GM23248 (cell line): Measurements from ENCODE around the gene PF4V1. TPM values are rescaled to one million over a fixed set of nuclear protein-coding genes. Genes with fewer than 3 reads are reported as not detected.

Experiments
- DNase-seq: peaks from one replicate; pipeline ENCODE4 v3.0.0-alpha.2; 2015
- H2AFZ ChIP-seq: fragments of 200-600 bp; sonication (generic); 2 replicates; pipeline ENCODE4 v1.6.1; 2016; ENCODE audit warnings: antibody characterized with exemption
- H3F3A ChIP-seq: fragments of 200-600 bp; sonication (generic); 2 replicates; pipeline ENCODE4 v1.6.1; 2016; ENCODE audit warnings: mild to moderate bottlenecking, antibody characterized with exemption, mixed run types; ENCODE audit not compliant: insufficient read depth
- H3K27ac ChIP-seq: fragments of 200-600 bp; sonication (generic); 2 replicates; pipeline ENCODE4 v1.5.1; 2016; ENCODE audit warnings: mild to moderate bottlenecking
- H3K27me3 ChIP-seq: fragments of 200-600 bp; sonication (generic); replicated peaks from 2 replicates; pipeline ENCODE4 v1.6.1; 2016; ENCODE audit warnings: mild to moderate bottlenecking; ENCODE audit not compliant: insufficient read depth
- H3K36me3 ChIP-seq: fragments of 200-600 bp; sonication (generic); 2 replicates; pipeline ENCODE4 v1.6.1; 2016; ENCODE audit warnings: low read depth, mild to moderate bottlenecking
- H3K4me1 ChIP-seq: fragments of 200-600 bp; sonication (generic); 2 replicates; pipeline ENCODE4 v1.6.1; 2016; ENCODE audit warnings: mild to moderate bottlenecking; ENCODE audit not compliant: insufficient read depth
- H3K4me2 ChIP-seq: fragments of 200-600 bp; sonication (generic); one replicate; pipeline ENCODE4 v1.6.1; 2016; ENCODE audit warnings: mild to moderate bottlenecking; ENCODE audit not compliant: unreplicated experiment
- H3K4me3 ChIP-seq: fragments of 200-600 bp; sonication (generic); 2 replicates; pipeline ENCODE4 v1.5.1; 2016; ENCODE audit warnings: mild to moderate bottlenecking
- H3K79me2 ChIP-seq: fragments of 200-600 bp; sonication (generic); 2 replicates; pipeline ENCODE4 v1.6.1; 2016; ENCODE audit warnings: mild to moderate bottlenecking; ENCODE audit not compliant: insufficient read depth
- H3K9ac ChIP-seq: fragments of 200-600 bp; sonication (generic); 2 replicates; pipeline ENCODE4 v1.6.1; 2016; ENCODE audit warnings: mild to moderate bottlenecking
- H3K9me2 ChIP-seq: fragments of 200-600 bp; sonication (generic); 2 replicates; pipeline ENCODE4 v1.6.1; 2016; ENCODE audit warnings: mixed run types, mild to moderate bottlenecking, moderate library complexity; ENCODE audit not compliant: insufficient read depth
- H3K9me3 ChIP-seq: fragments of 200-600 bp; sonication (generic); one replicate; pipeline ENCODE4 v1.6.1; 2017; ENCODE audit warnings: low read depth
- H4K20me1 ChIP-seq: fragments of 200-600 bp; sonication (generic); 2 replicates; pipeline ENCODE4 v1.6.0; 2016; ENCODE audit not compliant: insufficient read depth
- EZH2 ChIP-seq: fragments of 200-600 bp; sonication (generic); IDR thresholded peaks from 2 replicates; pipeline ENCODE4 v1.6.1; 2018; ENCODE audit warnings: antibody characterized with exemption, mild to moderate bottlenecking; ENCODE audit not compliant: insufficient read depth, poor library complexity, severe bottlenecking
- EZH2phosphoT487 ChIP-seq: fragments of 200-600 bp; sonication (generic); IDR thresholded peaks from 2 replicates; pipeline ENCODE4 v1.6.1; 2018; ENCODE audit warnings: antibody characterized with exemption, moderate library complexity, mild to moderate bottlenecking, low read depth; ENCODE audit not compliant: insufficient read depth
- WGBS, 2 experiments: methylation state at CpG; one replicate each; pipeline ENCODE4 v1.1.6; 2015 to 2017; ENCODE audit warnings: low lambda C conversion rate in 2 of 2, low coverage in 1 of 2; ENCODE audit errors: missing lambda C conversion rate in 2 of 2; 5-methylcytosine and 5-hydroxymethylcytosine counted together
- in situ Hi-C: fragments of 300-500 bp; cut with MboI; formaldehyde crosslinking; loops from 2 replicates; pipeline ENCODE4 v1.15.0; 2020
- polyA plus RNA-seq: library from polyadenylated mRNA; unstranded; fragments of >200 nt; fragmentation: Nextera tagmentation; extraction: Ambion mirVana; gene quantifications from 2 replicates; pipeline ENCODE4 v1.2.1, GENCODE V29; 2016
- total RNA-seq: library from RNA; depleted of rRNA; stranded (reverse); fragments of >200 nt; shearing (Covaris generic); gene quantifications from 2 replicates; pipeline ENCODE4 v1.2.3, GENCODE V29; 2014

PF4V1 gene
- total and polyA plus RNA-seq, 2 experiments from 2014 or later, result 8.1 to 13.8 TPM

DNA sequence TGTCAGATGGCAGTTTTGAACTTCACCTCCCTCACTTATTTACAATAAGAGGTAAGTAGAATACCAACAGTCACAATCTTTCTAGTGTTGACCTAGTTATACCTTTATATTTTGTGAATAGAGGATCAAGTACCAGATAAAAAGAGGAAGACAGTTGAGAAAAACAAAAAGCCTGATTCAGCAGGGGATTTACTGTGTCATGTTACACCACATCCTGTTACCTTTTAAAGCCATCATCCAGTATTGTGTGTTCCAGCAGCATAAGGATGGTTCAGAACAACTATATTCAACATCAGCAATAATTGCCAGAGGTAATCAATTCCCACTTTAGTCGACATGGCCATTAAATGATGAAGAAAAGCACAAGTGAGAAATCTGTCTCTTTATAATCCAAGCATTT, 38.0 kb upstream of the PF4V1 start:
- no peak for DNase-seq
- no peaks in the 10 kb centered on the region for H3K9me3 ChIP-seq
- peaks cover 11% of the 10 kb centered on the region for H3K4me1 ChIP-seq
- TF ChIP-seq EZH2phosphoT487, result no peak
- H3K4me3 ChIP-seq, result no peak overlapping the region
- no peak overlapping the region for H3K4me2 ChIP-seq
- H3K9me2 ChIP-seq, result no peaks in the 10 kb centered on the region; the same call in 1 of the 2 replicates
- no peak overlapping the region for H3K27ac ChIP-seq
- H3K27me3 ChIP-seq, result no peaks in the 10 kb centered on the region
- in situ Hi-C loops, result no loop called here
- H3K9ac ChIP-seq, result no peak overlapping the region
- WGBS, 2 experiments, result 91 to 93% methylated on average over 1 of the region's 1 CpG
- H3K79me2 ChIP-seq, result no peaks in the 10 kb centered on the region
- no peaks in the 10 kb centered on the region for H3K36me3 ChIP-seq
- H4K20me1 ChIP-seq, result no peaks in the 10 kb centered on the region
- H2AFZ ChIP-seq, result no peak overlapping the region
- H3F3A ChIP-seq, result peaks cover 15% of the 10 kb centered on the region

DNA sequence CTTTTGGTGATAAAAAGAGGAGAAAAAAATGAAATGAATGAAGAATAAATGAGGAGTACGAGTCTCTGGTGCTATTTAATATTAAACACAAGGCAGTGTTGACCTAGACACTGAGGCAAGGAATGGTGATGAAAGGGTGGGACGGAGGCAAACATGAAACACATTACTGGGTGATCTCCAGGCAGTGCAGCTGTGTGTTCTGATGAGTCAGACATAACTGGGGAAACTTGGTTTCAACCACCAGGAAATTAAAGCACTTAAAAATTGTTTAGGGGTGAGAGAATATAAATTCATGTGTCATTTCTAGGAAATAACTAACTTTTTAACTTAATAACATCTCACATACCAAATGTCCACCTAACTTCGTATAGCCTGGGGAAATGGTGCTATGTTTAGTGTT, 36.3 kb upstream of the PF4V1 start:
- no peaks in the 10 kb centered on the region for H3K9me3 ChIP-seq
- H3K9ac ChIP-seq, result no peak overlapping the region
- no peak overlapping the region for H3K4me2 ChIP-seq
- WGBS, 2 experiments, result 2 to 5% methylated on average over 3 of the region's 3 CpGs
- H3K27ac ChIP-seq, result no peak overlapping the region
- peak; percentile 80 for DNase-seq
- H3K27me3 ChIP-seq, result no peaks in the 10 kb centered on the region
- peaks cover 15% of the 10 kb centered on the region for H3F3A ChIP-seq
- no peaks in the 10 kb centered on the region; the same call in 1 of the 2 replicates for H3K9me2 ChIP-seq
- TF ChIP-seq EZH2phosphoT487 (no peak), EZH2 (no peak)
- in situ Hi-C loops, result no loop called here
- no peaks in the 10 kb centered on the region for H3K36me3 ChIP-seq
- no peaks in the 10 kb centered on the region for H4K20me1 ChIP-seq
- H3K4me1 ChIP-seq, result peaks cover 11% of the 10 kb centered on the region
- no peak overlapping the region for H3K4me3 ChIP-seq
- no peak overlapping the region for H2AFZ ChIP-seq
- H3K79me2 ChIP-seq, result no peaks in the 10 kb centered on the region

GRCh38 chr4:73817341-73817740, 35.8 kb upstream of the PF4V1 start:
- Histone ChIP-seq H3F3A (peaks cover 18% of the 10 kb centered on the region), H3K36me3 (no peaks in the 10 kb centered on the region), H3K4me1 (peaks cover 11% of the 10 kb centered on the region), H3K9me2 (no peaks in the 10 kb centered on the region; the same call in 1 of the 2 replicates), H3K79me2 (no peaks in the 10 kb centered on the region), H4K20me1 (no peaks in the 10 kb centered on the region), H3K9me3 (no peaks in the 10 kb centered on the region), H3K4me3 (no peak overlapping the region), H2AFZ (no peak overlapping the region), H3K27ac (no peak overlapping the region), H3K4me2 (no peak overlapping the region), H3K27me3 (no peaks in the 10 kb centered on the region), H3K9ac (no peak overlapping the region)
- DNase-seq, result no peak
- TF ChIP-seq EZH2phosphoT487 (no peak), EZH2 (no peak)
- 12 to 21% methylated on average over 1 of the region's 1 CpG for WGBS, 2 experiments
- in situ Hi-C loops, result no loop called here

DNA sequence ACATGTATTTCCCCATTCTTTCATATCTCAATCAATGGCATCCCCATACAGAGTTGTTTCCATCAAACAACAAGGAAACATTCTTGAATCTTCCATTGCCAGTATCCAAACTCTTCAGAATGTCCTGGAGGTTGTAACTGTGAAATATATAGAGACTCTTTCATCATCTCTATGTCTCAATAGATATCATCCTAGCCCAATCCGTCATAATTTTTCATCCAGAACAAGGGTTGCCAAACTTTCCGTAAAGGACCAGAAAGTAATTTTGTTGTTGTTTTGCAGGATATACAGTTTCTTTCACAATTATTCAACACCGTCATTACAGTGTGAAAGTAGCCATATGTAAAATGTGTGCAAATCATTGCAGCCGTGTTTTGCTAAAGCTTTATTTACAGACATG, 31.8 kb upstream of the PF4V1 start:
- H3K9me3 ChIP-seq, result no peaks in the 10 kb centered on the region
- no peaks in the 10 kb centered on the region; the same call in 1 of the 2 replicates for H3K9me2 ChIP-seq
- H3K9ac ChIP-seq, result no peak overlapping the region
- peaks cover 11% of the 10 kb centered on the region for H3K4me1 ChIP-seq
- no peak overlapping the region for H2AFZ ChIP-seq
- TF ChIP-seq EZH2phosphoT487 (no peak), EZH2 (no peak)
- no peaks in the 10 kb centered on the region for H3K79me2 ChIP-seq
- no peak overlapping the region for H3K27ac ChIP-seq
- in situ Hi-C loops, result no loop called here
- no peak for DNase-seq
- no peaks in the 10 kb centered on the region for H4K20me1 ChIP-seq
- H3K4me3 ChIP-seq, result no peak overlapping the region
- no peaks in the 10 kb centered on the region for H3K27me3 ChIP-seq
- H3F3A ChIP-seq, result peaks cover 22% of the 10 kb centered on the region
- no peaks in the 10 kb centered on the region for H3K36me3 ChIP-seq
- WGBS, 2 experiments, result 88 to 96% methylated on average over 4 of the region's 4 CpGs
- no peak overlapping the region for H3K4me2 ChIP-seq

DNA sequence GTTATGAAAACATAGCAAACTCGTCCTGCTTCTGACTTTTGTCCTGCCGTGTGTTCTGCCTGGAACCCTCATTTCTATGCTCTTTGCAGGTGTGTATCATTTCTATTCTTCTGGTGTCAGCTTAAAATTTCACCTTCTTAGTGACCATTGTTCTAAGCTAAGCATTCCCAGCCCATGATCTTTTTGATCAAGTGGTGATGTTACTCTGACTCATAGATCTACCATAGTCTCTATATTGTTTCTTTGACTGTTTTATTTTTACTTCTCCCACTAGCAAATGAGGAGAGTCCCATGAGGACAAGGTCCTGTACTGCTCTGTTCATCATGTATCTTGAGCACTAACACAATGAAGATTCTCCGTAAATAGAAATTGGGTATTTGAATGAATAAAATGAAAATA, 30.7 kb upstream of the PF4V1 start:
- in situ Hi-C loops, result no loop called here
- H3K4me3 ChIP-seq, result no peak overlapping the region
- H3K9ac ChIP-seq, result no peak overlapping the region
- no peaks in the 10 kb centered on the region for H4K20me1 ChIP-seq
- no peak overlapping the region for H2AFZ ChIP-seq
- H3K27me3 ChIP-seq, result no peaks in the 10 kb centered on the region
- WGBS, 2 experiments, result 92 to 94% methylated on average over 3 of the region's 3 CpGs
- peaks cover 6% of the 10 kb centered on the region for H3K4me1 ChIP-seq
- no peak overlapping the region for H3K4me2 ChIP-seq
- no peaks in the 10 kb centered on the region for H3K9me3 ChIP-seq
- no peaks in the 10 kb centered on the region for H3K36me3 ChIP-seq
- H3K79me2 ChIP-seq, result no peaks in the 10 kb centered on the region
- H3K27ac ChIP-seq, result no peak overlapping the region
- peak; percentile 46 for DNase-seq
- TF ChIP-seq EZH2phosphoT487 (no peak), EZH2 (no peak)
- H3K9me2 ChIP-seq, result no peaks in the 10 kb centered on the region; the same call in 1 of the 2 replicates
- H3F3A ChIP-seq, result peaks cover 12% of the 10 kb centered on the region
